ENCODE measurements around the gene ARHGEF28. TPM values are rescaled to one million over a fixed set of nuclear protein-coding genes. Genes with fewer than 3 reads are reported as not detected.

The ARHGEF28 gene
- polyA plus RNA-seq, 3 donors = not detected

DNA sequence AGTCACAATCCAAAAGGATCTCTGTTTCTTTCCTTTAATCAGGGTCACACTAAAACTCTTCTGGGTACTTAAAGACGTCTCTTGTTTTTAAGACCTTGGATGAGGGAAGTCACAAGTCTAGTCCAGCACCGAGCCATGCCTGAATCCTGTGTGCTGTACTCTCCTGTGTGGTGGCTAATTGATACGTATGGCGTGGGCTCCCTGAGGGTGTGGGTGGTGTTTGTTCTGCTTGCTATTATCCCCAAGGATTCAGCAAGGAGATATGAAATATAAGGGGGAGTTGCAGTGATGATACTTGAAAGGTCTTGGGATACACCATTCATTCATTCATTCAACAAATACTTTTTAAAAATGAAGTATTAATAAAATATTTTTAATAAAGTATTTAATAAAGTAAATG, 128.3 kb downstream of the ARHGEF28 start:
- no peak overlapping the region for H3K27ac Mint-ChIP-seq
- H3K27ac ChIP-seq (ENCODE audit: low read depth in 1 of 2, low read length in 2 of 2) = no peak overlapping the region
- intact Hi-C loops (cut with micrococcal nuclease) = no loop called here

DNA sequence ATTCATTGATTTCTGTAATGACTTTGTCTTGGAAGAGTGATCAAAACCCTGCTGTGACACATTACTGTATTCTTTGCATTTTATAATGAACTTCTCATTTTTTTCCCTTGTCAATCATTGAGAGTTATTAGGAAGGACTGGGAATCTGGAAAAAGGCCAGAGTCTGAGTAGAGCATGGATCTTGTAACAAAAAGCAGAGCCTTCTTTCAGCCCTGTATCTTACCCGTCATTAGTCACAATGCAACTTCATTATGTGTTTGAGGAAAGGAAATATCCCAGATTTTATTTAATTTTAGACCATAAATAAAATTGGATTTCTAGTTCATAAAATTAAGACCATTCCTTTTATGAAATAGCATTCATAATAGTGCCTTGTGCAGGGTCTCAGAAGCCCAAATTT, 131.4 kb downstream of the ARHGEF28 start:
- intact Hi-C loops (cut with micrococcal nuclease) = no loop called here
- H3K4me3 Mint-ChIP-seq = no peak overlapping the region
- no peaks in the 10 kb centered on the region for H3K79me2 ChIP-seq (ENCODE audit: insufficient read depth, low read length)

More for the DNA sequence above, 128.3 kb downstream of the ARHGEF28 start:
- Mint-ChIP-seq H3K9me3 (peaks cover 0 to 3% (median 0%) of the 10 kb centered on the region in 7 donors), H3K36me3 (no peaks in the 10 kb centered on the region), H3K4me1 (no peaks in the 10 kb centered on the region), H3K4me3 (no peak overlapping the region), H3K27me3 (ENCODE audit: low read depth in 3 of 3) (peaks cover 3 to 13% (median 9%) of the 10 kb centered on the region in 3 donors)
- WGBS (ENCODE audit: insufficient coverage) = 95% methylated on average over 2 of the region's 4 CpGs
- Histone ChIP-seq H3K4me3 (replicated peaks in 1 of 3; ENCODE audit: low read depth in 2 of 3, low read length in 3 of 3) (no peak overlapping the region), H3K9ac (ENCODE audit: insufficient read depth, low read length, poor library complexity, severe bottlenecking) (no peak overlapping the region), H2AFZ (ENCODE audit: insufficient read depth, low read depth, low read length, poor library complexity, severe bottlenecking) (no peak overlapping the region), H3K79me2 (ENCODE audit: insufficient read depth, low read length) (no peaks in the 10 kb centered on the region), H4K20me1 (ENCODE audit: insufficient read depth, low read length) (no peaks in the 10 kb centered on the region), H3K27me3 (ENCODE audit: control insufficient read depth in 2 of 2, insufficient read depth in 2 of 2, low read length in 2 of 2) (peaks cover 2 to 6% of the 10 kb centered on the region in 2 donors), H3K4me2 (replicated peaks; ENCODE audit: extremely low read depth, low read length, poor library complexity, severe bottlenecking) (no peak overlapping the region), H3K9me3 (replicated peaks in 1 of 2; ENCODE audit: control insufficient read depth in 1 of 2, insufficient read depth in 1 of 2, low read length in 2 of 2) (no peaks in the 10 kb centered on the region), H3K4me1 (ENCODE audit: control insufficient read depth in 1 of 2, insufficient read depth in 2 of 2, low read length in 2 of 2) (no peaks in the 10 kb centered on the region), H3K36me3 (replicated peaks in 1 of 2; ENCODE audit: control insufficient read depth in 1 of 2, insufficient read depth in 2 of 2, low read length in 2 of 2) (no peaks in the 10 kb centered on the region)
- no peak for DNase-seq
- TF ChIP-seq, protein P1, sequence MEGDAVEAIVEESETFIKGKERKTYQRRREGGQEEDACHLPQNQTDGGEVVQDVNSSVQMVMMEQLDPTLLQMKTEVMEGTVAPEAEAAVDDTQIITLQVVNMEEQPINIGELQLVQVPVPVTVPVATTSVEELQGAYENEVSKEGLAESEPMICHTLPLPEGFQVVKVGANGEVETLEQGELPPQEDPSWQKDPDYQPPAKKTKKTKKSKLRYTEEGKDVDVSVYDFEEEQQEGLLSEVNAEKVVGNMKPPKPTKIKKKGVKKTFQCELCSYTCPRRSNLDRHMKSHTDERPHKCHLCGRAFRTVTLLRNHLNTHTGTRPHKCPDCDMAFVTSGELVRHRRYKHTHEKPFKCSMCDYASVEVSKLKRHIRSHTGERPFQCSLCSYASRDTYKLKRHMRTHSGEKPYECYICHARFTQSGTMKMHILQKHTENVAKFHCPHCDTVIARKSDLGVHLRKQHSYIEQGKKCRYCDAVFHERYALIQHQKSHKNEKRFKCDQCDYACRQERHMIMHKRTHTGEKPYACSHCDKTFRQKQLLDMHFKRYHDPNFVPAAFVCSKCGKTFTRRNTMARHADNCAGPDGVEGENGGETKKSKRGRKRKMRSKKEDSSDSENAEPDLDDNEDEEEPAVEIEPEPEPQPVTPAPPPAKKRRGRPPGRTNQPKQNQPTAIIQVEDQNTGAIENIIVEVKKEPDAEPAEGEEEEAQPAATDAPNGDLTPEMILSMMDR (IDR thresholded peaks at IDR 0.05) = no peak

More for the DNA sequence above, 131.4 kb downstream of the ARHGEF28 start:
- Histone ChIP-seq H3K4me1 (ENCODE audit: control insufficient read depth in 1 of 2, insufficient read depth in 2 of 2, low read length in 2 of 2) (no peaks in the 10 kb centered on the region), H3K27me3 (ENCODE audit: control insufficient read depth in 2 of 2, insufficient read depth in 2 of 2, low read length in 2 of 2) (peaks cover 0 to 2% of the 10 kb centered on the region in 2 donors), H3K9ac (ENCODE audit: insufficient read depth, low read length, poor library complexity, severe bottlenecking) (no peak overlapping the region), H3K27ac (ENCODE audit: low read depth in 1 of 2, low read length in 2 of 2) (no peak overlapping the region), H4K20me1 (ENCODE audit: insufficient read depth, low read length) (no peaks in the 10 kb centered on the region), H3K36me3 (replicated peaks in 1 of 2; ENCODE audit: control insufficient read depth in 1 of 2, insufficient read depth in 2 of 2, low read length in 2 of 2) (no peaks in the 10 kb centered on the region), H3K4me2 (replicated peaks; ENCODE audit: extremely low read depth, low read length, poor library complexity, severe bottlenecking) (no peak overlapping the region), H3K4me3 (replicated peaks in 1 of 3; ENCODE audit: low read depth in 2 of 3, low read length in 3 of 3) (no peak overlapping the region), H2AFZ (ENCODE audit: insufficient read depth, low read depth, low read length, poor library complexity, severe bottlenecking) (no peak overlapping the region), H3K9me3 (replicated peaks in 1 of 2; ENCODE audit: control insufficient read depth in 1 of 2, insufficient read depth in 1 of 2, low read length in 2 of 2) (no peaks in the 10 kb centered on the region)
- WGBS (ENCODE audit: insufficient coverage) = no CpG with 5 or more reads among the region's 1 CpG
- Mint-ChIP-seq H3K9me3 (peaks cover 0 to 6% (median 0%) of the 10 kb centered on the region in 7 donors), H3K27ac (no peak overlapping the region), H3K36me3 (no peaks in the 10 kb centered on the region), H3K4me1 (no peaks in the 10 kb centered on the region), H3K27me3 (ENCODE audit: low read depth in 3 of 3) (peaks cover 2 to 3% (median 2%) of the 10 kb centered on the region in 3 donors)
- DNase-seq = no peak
- TF ChIP-seq, protein P1 (IDR thresholded peaks at IDR 0.05) = no peak

Data from CD14-positive monocyte (primary cell).